ENCODE measurements around the gene SCCPDH. TPM values are rescaled to one million over a fixed set of nuclear protein-coding genes. Genes with fewer than 3 reads are reported as not detected.

SCCPDH gene
- total and polyA plus RNA-seq, 2 of the 13 experiments (the other 11 are each of a cell fraction or from before 2014, with no cell fraction given): 36.7 to 62.3 TPM

DNA sequence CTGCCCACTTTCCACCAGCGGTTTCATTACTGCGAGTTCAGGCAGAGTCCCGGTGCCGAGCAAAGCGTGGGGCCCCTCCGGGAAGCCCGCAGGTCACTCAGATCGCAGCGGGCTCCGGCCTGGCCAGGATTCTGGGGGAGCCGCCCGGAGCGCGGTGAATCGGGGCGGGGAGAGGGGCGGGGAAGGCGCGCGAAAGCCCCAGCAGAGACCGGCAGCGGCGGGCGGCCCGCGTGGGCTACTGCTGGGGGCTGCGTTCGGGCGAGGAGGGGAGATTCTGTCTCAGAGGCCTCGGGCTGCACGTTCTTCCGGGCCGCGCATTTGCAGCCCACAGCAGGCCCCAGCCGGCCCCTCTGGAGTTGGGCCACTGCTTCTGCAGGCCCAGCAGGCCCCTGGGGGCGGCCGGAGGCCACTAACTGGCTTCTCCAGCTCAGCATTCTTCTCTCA lies 64.7 kb downstream of the SCCPDH start (continued):
- TF ChIP-seq, protein P1, sequence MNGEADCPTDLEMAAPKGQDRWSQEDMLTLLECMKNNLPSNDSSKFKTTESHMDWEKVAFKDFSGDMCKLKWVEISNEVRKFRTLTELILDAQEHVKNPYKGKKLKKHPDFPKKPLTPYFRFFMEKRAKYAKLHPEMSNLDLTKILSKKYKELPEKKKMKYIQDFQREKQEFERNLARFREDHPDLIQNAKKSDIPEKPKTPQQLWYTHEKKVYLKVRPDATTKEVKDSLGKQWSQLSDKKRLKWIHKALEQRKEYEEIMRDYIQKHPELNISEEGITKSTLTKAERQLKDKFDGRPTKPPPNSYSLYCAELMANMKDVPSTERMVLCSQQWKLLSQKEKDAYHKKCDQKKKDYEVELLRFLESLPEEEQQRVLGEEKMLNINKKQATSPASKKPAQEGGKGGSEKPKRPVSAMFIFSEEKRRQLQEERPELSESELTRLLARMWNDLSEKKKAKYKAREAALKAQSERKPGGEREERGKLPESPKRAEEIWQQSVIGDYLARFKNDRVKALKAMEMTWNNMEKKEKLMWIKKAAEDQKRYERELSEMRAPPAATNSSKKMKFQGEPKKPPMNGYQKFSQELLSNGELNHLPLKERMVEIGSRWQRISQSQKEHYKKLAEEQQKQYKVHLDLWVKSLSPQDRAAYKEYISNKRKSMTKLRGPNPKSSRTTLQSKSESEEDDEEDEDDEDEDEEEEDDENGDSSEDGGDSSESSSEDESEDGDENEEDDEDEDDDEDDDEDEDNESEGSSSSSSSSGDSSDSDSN (CRISPR knock-in tag; IDR thresholded peaks at IDR 0.05): 0 out of 2 replicates have a peak, but pooled peaks have one; percentile 26
- TF ChIP-seq ZNF180 (CRISPR knock-in tag; IDR thresholded peaks at IDR 0.05; ENCODE audit: borderline replicate concordance, low read depth) (no peak), ZFY (CRISPR knock-in tag; IDR thresholded peaks at IDR 0.05) (peak; percentile 73), AGO2 (optimal IDR thresholded peaks at IDR 0.05; ENCODE audit: low read depth, low read length) (peak; percentile 62), EP300 (IDR thresholded peaks at IDR 0.05; ENCODE audit: low read depth in 2 of 2, low read length in 2 of 2) (no peak), EP300 (CRISPR knock-in tag; IDR thresholded peaks at IDR 0.05; ENCODE audit: borderline replicate concordance) (no peak), ZBTB7B (CRISPR knock-in tag; IDR thresholded peaks at IDR 0.05) (no peak), ZNF280D (CRISPR knock-in tag; IDR thresholded peaks at IDR 0.05) (no peak), E2F2 (CRISPR knock-in tag; IDR thresholded peaks at IDR 0.05; ENCODE audit: borderline replicate concordance) (no peak), KDM6A (CRISPR knock-in tag; IDR thresholded peaks at IDR 0.05; ENCODE audit: low read depth) (no peak)
- TF ChIP-seq, protein P2, sequence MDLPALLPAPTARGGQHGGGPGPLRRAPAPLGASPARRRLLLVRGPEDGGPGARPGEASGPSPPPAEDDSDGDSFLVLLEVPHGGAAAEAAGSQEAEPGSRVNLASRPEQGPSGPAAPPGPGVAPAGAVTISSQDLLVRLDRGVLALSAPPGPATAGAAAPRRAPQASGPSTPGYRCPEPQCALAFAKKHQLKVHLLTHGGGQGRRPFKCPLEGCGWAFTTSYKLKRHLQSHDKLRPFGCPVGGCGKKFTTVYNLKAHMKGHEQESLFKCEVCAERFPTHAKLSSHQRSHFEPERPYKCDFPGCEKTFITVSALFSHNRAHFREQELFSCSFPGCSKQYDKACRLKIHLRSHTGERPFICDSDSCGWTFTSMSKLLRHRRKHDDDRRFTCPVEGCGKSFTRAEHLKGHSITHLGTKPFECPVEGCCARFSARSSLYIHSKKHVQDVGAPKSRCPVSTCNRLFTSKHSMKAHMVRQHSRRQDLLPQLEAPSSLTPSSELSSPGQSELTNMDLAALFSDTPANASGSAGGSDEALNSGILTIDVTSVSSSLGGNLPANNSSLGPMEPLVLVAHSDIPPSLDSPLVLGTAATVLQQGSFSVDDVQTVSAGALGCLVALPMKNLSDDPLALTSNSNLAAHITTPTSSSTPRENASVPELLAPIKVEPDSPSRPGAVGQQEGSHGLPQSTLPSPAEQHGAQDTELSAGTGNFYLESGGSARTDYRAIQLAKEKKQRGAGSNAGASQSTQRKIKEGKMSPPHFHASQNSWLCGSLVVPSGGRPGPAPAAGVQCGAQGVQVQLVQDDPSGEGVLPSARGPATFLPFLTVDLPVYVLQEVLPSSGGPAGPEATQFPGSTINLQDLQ (CRISPR knock-in tag; IDR thresholded peaks at IDR 0.05): no peak
- TF ChIP-seq, protein P3, sequence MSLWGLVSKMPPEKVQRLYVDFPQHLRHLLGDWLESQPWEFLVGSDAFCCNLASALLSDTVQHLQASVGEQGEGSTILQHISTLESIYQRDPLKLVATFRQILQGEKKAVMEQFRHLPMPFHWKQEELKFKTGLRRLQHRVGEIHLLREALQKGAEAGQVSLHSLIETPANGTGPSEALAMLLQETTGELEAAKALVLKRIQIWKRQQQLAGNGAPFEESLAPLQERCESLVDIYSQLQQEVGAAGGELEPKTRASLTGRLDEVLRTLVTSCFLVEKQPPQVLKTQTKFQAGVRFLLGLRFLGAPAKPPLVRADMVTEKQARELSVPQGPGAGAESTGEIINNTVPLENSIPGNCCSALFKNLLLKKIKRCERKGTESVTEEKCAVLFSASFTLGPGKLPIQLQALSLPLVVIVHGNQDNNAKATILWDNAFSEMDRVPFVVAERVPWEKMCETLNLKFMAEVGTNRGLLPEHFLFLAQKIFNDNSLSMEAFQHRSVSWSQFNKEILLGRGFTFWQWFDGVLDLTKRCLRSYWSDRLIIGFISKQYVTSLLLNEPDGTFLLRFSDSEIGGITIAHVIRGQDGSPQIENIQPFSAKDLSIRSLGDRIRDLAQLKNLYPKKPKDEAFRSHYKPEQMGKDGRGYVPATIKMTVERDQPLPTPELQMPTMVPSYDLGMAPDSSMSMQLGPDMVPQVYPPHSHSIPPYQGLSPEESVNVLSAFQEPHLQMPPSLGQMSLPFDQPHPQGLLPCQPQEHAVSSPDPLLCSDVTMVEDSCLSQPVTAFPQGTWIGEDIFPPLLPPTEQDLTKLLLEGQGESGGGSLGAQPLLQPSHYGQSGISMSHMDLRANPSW (CRISPR knock-in tag; IDR thresholded peaks at IDR 0.05; ENCODE audit: borderline replicate concordance): no peak

All from HepG2 (cell line).